H9 (cell line): ENCODE measurements around the gene LPCAT1. TPM values are rescaled to one million over a fixed set of nuclear protein-coding genes. Genes with fewer than 3 reads are reported as not detected.

Experiments used
- DNase-seq: peaks from one replicate; pipeline ENCODE4 v3.0.0-alpha.2; 2017
- H2AFZ ChIP-seq: one replicate; pipeline ENCODE4 v1.6.1; 2013; ENCODE audit warnings: mild to moderate bottlenecking, low read length, control low read depth, moderate library complexity
- H2AK5ac ChIP-seq: 2 replicates; pipeline ENCODE4 v1.6.1; 2013; ENCODE audit warnings: low read length, control low read depth, mixed read lengths; ENCODE audit not compliant: insufficient read length
- H2BK120ac ChIP-seq: one replicate; pipeline ENCODE4 v1.6.1; 2013; ENCODE audit warnings: low read depth, mild to moderate bottlenecking, low read length, control low read depth, inconsistent platforms; ENCODE audit not compliant: poor library complexity, severe bottlenecking
- H2BK12ac ChIP-seq: 2 replicates; pipeline ENCODE4 v1.6.1; 2013; ENCODE audit warnings: low read length, control low read depth, mixed read lengths, low read depth; ENCODE audit not compliant: insufficient read length
- H2BK15ac ChIP-seq: 2 replicates; pipeline ENCODE4 v1.6.1; 2013; ENCODE audit warnings: low read depth, low read length, control low read depth
- H2BK20ac ChIP-seq: one replicate; pipeline ENCODE4 v1.6.1; 2013; ENCODE audit warnings: low read depth, mild to moderate bottlenecking, low read length, control low read depth, inconsistent platforms; ENCODE audit not compliant: poor library complexity, severe bottlenecking
- H2BK5ac ChIP-seq: 2 replicates; pipeline ENCODE4 v1.6.1; 2013; ENCODE audit warnings: low read length, control low read depth, mixed read lengths; ENCODE audit not compliant: insufficient read length
- H3K14ac ChIP-seq: 2 replicates; pipeline ENCODE4 v1.6.1; 2013; ENCODE audit warnings: low read length, control low read depth; ENCODE audit not compliant: insufficient read depth
- H3K18ac ChIP-seq: 2 replicates; pipeline ENCODE4 v1.6.1; 2013; ENCODE audit warnings: low read depth, mild to moderate bottlenecking, mixed read lengths, low read length, control low read depth; ENCODE audit not compliant: insufficient read length
- H3K23ac ChIP-seq: 2 replicates; pipeline ENCODE4 v1.6.1; 2013; ENCODE audit warnings: low read length, control low read depth, mixed read lengths, low read depth; ENCODE audit not compliant: insufficient read length
- H3K23me2 ChIP-seq: 2 replicates; pipeline ENCODE4 v1.6.1; 2013; ENCODE audit warnings: low read depth, mild to moderate bottlenecking, mixed read lengths, low read length, control low read depth; ENCODE audit not compliant: insufficient read length, poor library complexity, severe bottlenecking
- H3K27ac ChIP-seq: 2 replicates; pipeline ENCODE4 v1.5.1; 2013; ENCODE audit warnings: low read length, control low read depth, mixed read lengths, low read depth; ENCODE audit not compliant: insufficient read length
- H3K27me3 ChIP-seq: 2 replicates; pipeline ENCODE4 v1.6.1; 2013; ENCODE audit warnings: low read length, control low read depth, inconsistent platforms; ENCODE audit not compliant: insufficient read depth
- H3K4ac ChIP-seq: 2 replicates; pipeline ENCODE4 v1.6.1; 2013; ENCODE audit warnings: low read depth, mild to moderate bottlenecking, control low read depth, inconsistent platforms, low read length, moderate library complexity
- H3K4me1 ChIP-seq: 2 replicates; pipeline ENCODE4 v1.6.1; 2013; ENCODE audit warnings: low read length, control low read depth, inconsistent platforms; ENCODE audit not compliant: insufficient read depth
- H3K4me2 ChIP-seq: 2 replicates; pipeline ENCODE4 v1.6.1; 2013; ENCODE audit warnings: low read length, control low read depth, mixed read lengths; ENCODE audit not compliant: insufficient read length, insufficient read depth
- H3K56ac ChIP-seq: 2 replicates; pipeline ENCODE4 v1.6.1; 2013; ENCODE audit warnings: low read depth, mild to moderate bottlenecking, mixed read lengths, low read length, control low read depth; ENCODE audit not compliant: insufficient read length
- H3K79me1 ChIP-seq: 2 replicates; pipeline ENCODE4 v1.6.1; 2013; ENCODE audit warnings: low read depth, mild to moderate bottlenecking, moderate library complexity, low read length, control low read depth, inconsistent platforms; ENCODE audit not compliant: insufficient read depth, poor library complexity, severe bottlenecking
- H3K79me2 ChIP-seq: 2 replicates; pipeline ENCODE4 v1.6.1; 2013; ENCODE audit warnings: low read length, control low read depth, inconsistent platforms; ENCODE audit not compliant: insufficient read depth
- H3K9ac ChIP-seq: 2 replicates; pipeline ENCODE4 v1.6.1; 2013; ENCODE audit warnings: low read length, control low read depth, mixed read lengths; ENCODE audit not compliant: insufficient read length; ENCODE audit errors: extremely low read depth
- H3K9me3 ChIP-seq: one replicate; pipeline ENCODE4 v1.6.1; 2013; ENCODE audit warnings: low read depth, low read length, inconsistent platforms; ENCODE audit not compliant: control insufficient read depth
- H3T11ph ChIP-seq: one replicate; pipeline ENCODE4 v1.6.1; 2013; ENCODE audit warnings: mild to moderate bottlenecking, low read length, control low read depth, inconsistent platforms
- H4K20me1 ChIP-seq: one replicate; pipeline ENCODE4 v1.6.1; 2013; ENCODE audit not compliant: control insufficient read depth, insufficient read length, insufficient read depth
- H4K5ac ChIP-seq: 2 replicates; pipeline ENCODE4 v1.6.1; 2013; ENCODE audit warnings: low read depth, mild to moderate bottlenecking, mixed read lengths, low read length, control low read depth; ENCODE audit not compliant: insufficient read length
- H4K8ac ChIP-seq: replicated peaks from 2 replicates; pipeline ENCODE4 v1.6.1; 2013; ENCODE audit warnings: low read length, control low read depth, mixed read lengths, low read depth; ENCODE audit not compliant: insufficient read length
- H4K91ac ChIP-seq: 2 replicates; pipeline ENCODE4 v1.6.1; 2013; ENCODE audit warnings: low read depth, mild to moderate bottlenecking, moderate library complexity, mixed read lengths, low read length, control low read depth; ENCODE audit not compliant: insufficient read length
- H3K27ac Mint-ChIP-seq, 3 experiments: 2 replicates in 2 of 3; 3 replicates in 1 of 3; pipeline ENCODE4 v1.8.0; 2020 to 2021; ENCODE audit warnings: mixed read lengths in 3 of 3, mild to moderate bottlenecking in 1 of 3, moderate library complexity in 1 of 3
- H3K27me3 Mint-ChIP-seq: 2 replicates; pipeline ENCODE4 v1.8.0; 2021; ENCODE audit warnings: low read depth, mild to moderate bottlenecking, moderate library complexity, mixed read lengths
- H3K36me3 Mint-ChIP-seq, 3 experiments: 2 replicates in 2 of 3; 3 replicates in 1 of 3; pipeline ENCODE4 v1.8.0; 2020 to 2021; ENCODE audit warnings: low read depth in 3 of 3, mixed read lengths in 3 of 3; ENCODE audit not compliant: insufficient read depth in 1 of 3
- H3K4me1 Mint-ChIP-seq, 2 experiments: 2 replicates each; pipeline ENCODE4 v1.8.0; 2020; ENCODE audit warnings: mixed read lengths in 2 of 2
- H3K4me3 Mint-ChIP-seq, 2 experiments: 2 replicates in 1 of 2; 3 replicates in 1 of 2; pipeline ENCODE4 v1.8.0; 2020 to 2021; ENCODE audit warnings: mild to moderate bottlenecking in 2 of 2, mixed read lengths in 2 of 2, moderate library complexity in 1 of 2
- H3K9me3 Mint-ChIP-seq, 2 experiments: 2 replicates in 1 of 2; 3 replicates in 1 of 2; pipeline ENCODE4 v1.8.0; 2020; ENCODE audit warnings: mild to moderate bottlenecking in 2 of 2, mixed read lengths in 2 of 2, moderate library complexity in 1 of 2
- WGBS: extraction: QIAGEN DNeasy Blood & Tissue Kit; methylation state at CpG from one replicate; pipeline ENCODE4 v1.1.7; 2013; ENCODE audit warnings: missing lambda C conversion rate, low lambda C conversion rate, mixed read lengths; ENCODE audit not compliant: insufficient read length; ENCODE audit errors: extremely low coverage; 5-methylcytosine and 5-hydroxymethylcytosine counted together
- total RNA-seq: library from RNA; stranded (reverse); gene quantifications from 2 replicates; pipeline ENCODE4 v1.2.1, GENCODE V29; 2021
- TF ChIP-seq, protein P1 (sequence below): fragments of 200-600 bp; sonication (generic); conservative IDR thresholded peaks from 3 replicates; pipeline ENCODE4 v1.8.0; 2021; ENCODE audit warnings: antibody characterized with exemption, mild to moderate bottlenecking

LPCAT1 gene
- total RNA-seq, 1 experiment from 2014 or later, result 231 TPM

DNA sequence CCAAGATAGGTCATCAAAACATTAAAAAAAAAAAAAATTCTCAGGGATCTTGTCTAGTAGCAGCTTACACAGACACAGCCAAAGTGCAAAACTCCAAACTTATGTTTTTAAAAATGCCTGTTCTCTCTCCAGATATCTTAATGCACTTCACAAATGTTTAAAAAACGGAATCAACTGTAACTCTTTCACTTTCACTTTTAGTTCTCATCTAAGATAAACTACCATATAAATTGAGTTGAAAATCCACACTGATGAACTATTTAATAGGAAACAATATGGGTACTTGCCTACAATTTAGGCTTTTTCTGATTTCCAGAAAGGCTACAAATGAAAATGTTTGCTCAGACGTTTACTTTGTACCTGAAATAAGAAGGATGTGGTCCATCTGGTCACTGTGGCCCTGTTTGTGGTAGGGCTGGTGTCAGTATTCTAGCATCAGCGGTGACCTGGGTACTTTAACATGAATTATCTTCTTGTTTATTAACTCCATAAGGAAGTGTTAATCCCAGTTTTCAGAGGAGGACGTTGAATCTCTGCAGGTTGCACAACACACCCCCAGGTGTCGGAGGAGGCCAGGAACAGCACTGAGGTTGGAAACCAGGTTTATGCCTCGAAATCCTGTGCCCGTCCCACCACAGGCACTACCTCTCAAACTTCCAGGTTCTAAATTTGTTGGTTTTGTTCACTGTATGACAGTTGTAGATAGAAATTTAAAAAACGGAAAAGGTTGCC is 13.3 kb upstream of the LPCAT1 start:
- Histone ChIP-seq H2BK5ac (no peak overlapping the region), H3K4me2 (no peak overlapping the region), H3T11ph (no peak overlapping the region), H4K20me1 (no peaks in the 10 kb centered on the region), H3K23ac (no peak overlapping the region), H3K4me1 (no peaks in the 10 kb centered on the region), H2AFZ (no peak overlapping the region), H3K14ac (no peak overlapping the region), H2BK20ac (no peak overlapping the region), H2BK15ac (no peak overlapping the region), H4K91ac (no peak overlapping the region), H2BK120ac (no peak overlapping the region), H3K18ac (no peak overlapping the region), H3K27ac (no peak overlapping the region), H3K4ac (no peak overlapping the region), H3K79me2 (no peaks in the 10 kb centered on the region), H4K8ac (no peak overlapping the region), H3K9ac (no peak overlapping the region), H3K27me3 (no peaks in the 10 kb centered on the region), H4K5ac (no peak overlapping the region), H2BK12ac (no peak overlapping the region), H2AK5ac (no peak overlapping the region), H3K23me2 (no peaks in the 10 kb centered on the region), H3K9me3 (no peaks in the 10 kb centered on the region), H3K79me1 (no peaks in the 10 kb centered on the region), H3K56ac (no peak overlapping the region)
- no CpG with 5 or more reads among the region's 8 CpGs for WGBS
- Mint-ChIP-seq H3K36me3 (no peaks in the 10 kb centered on the region), H3K4me1 (no peaks in the 10 kb centered on the region), H3K4me3 (no peak overlapping the region), H3K9me3 (no peaks in the 10 kb centered on the region), H3K27ac (no peak overlapping the region), H3K27me3 (peaks cover 17% of the 10 kb centered on the region)
- TF ChIP-seq, protein P1, sequence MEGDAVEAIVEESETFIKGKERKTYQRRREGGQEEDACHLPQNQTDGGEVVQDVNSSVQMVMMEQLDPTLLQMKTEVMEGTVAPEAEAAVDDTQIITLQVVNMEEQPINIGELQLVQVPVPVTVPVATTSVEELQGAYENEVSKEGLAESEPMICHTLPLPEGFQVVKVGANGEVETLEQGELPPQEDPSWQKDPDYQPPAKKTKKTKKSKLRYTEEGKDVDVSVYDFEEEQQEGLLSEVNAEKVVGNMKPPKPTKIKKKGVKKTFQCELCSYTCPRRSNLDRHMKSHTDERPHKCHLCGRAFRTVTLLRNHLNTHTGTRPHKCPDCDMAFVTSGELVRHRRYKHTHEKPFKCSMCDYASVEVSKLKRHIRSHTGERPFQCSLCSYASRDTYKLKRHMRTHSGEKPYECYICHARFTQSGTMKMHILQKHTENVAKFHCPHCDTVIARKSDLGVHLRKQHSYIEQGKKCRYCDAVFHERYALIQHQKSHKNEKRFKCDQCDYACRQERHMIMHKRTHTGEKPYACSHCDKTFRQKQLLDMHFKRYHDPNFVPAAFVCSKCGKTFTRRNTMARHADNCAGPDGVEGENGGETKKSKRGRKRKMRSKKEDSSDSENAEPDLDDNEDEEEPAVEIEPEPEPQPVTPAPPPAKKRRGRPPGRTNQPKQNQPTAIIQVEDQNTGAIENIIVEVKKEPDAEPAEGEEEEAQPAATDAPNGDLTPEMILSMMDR, result no peak
- DNase-seq, result no peak
